Measurements from ENCODE around the gene HLF. TPM values are rescaled to one million over a fixed set of nuclear protein-coding genes. Genes with fewer than 3 reads are reported as not detected.

Gene HLF
- total RNA-seq, 4 donors from 2014 or later = 137 to 176 (median 154) TPM

GRCh38 chr17:55351226-55351625 is 86.5 kb downstream of the HLF start:
- 92% methylated on average over 1 of the region's 1 CpG for WGBS
- Histone ChIP-seq H3K27me3 (no peaks in the 10 kb centered on the region), H3K4me1 (peaks cover 0 to 11% (median 10%) of the 10 kb centered on the region in 4 donors), H3K4me3 (no peak overlapping the region), H3K9me3 (peaks cover 0 to 5% (median 0%) of the 10 kb centered on the region in 4 donors), H3K36me3 (no peaks in the 10 kb centered on the region), H3K27ac (replicated peaks in 1 of 4) (no peak overlapping the region)
- TF ChIP-seq POLR2A (IDR thresholded peaks at IDR 0.05; ENCODE audit: low read depth) = no peak
- no peak for TF ChIP-seq POLR2AphosphoS5 (IDR thresholded peaks at IDR 0.05)
- no peak for TF ChIP-seq EP300 (IDR thresholded peaks at IDR 0.05)
- no peak for TF ChIP-seq CTCF (IDR thresholded peaks at IDR 0.05)
- DNase-seq (ENCODE audit: extremely low spot score) = no peak
- intact Hi-C loops (cut with DNase I) = loop anchor here (5.0 to 10.0 kb wide), 2 partner anchors 296 to 369 kb away; no protein-coding TSS in a partner anchor

GRCh38 chr17:55354010-55354409 is 89.2 kb downstream of the HLF start:
- Histone ChIP-seq H3K4me1 (peaks cover 0 to 4% (median 3%) of the 10 kb centered on the region in 4 donors), H3K9me3 (no peaks in the 10 kb centered on the region), H3K27me3 (no peaks in the 10 kb centered on the region), H3K36me3 (no peaks in the 10 kb centered on the region), H3K27ac (replicated peaks in 1 of 4) (no peak overlapping the region), H3K4me3 (no peak overlapping the region)
- intact Hi-C loops (cut with DNase I) = loop anchor here (5.0 to 10.0 kb wide), 2 partner anchors 299 to 372 kb away; no protein-coding TSS in a partner anchor
- no peak for DNase-seq (ENCODE audit: extremely low spot score)
- 84% methylated on average over 1 of the region's 1 CpG for WGBS
- TF ChIP-seq EP300 (IDR thresholded peaks at IDR 0.05) (no peak), POLR2AphosphoS5 (IDR thresholded peaks at IDR 0.05) (no peak), CTCF (IDR thresholded peaks at IDR 0.05) (no peak), POLR2A (IDR thresholded peaks at IDR 0.05; ENCODE audit: low read depth) (no peak)

- DNase-seq (ENCODE audit: extremely low spot score) = no peak
- no peak overlapping the region for H3K4me3 ChIP-seq
- H3K9me3 ChIP-seq = no peaks in the 10 kb centered on the region
- 97% methylated on average over 2 of the region's 2 CpGs for WGBS
- H3K36me3 ChIP-seq = no peaks in the 10 kb centered on the region
- H3K27ac ChIP-seq (replicated peaks in 1 of 4) = no peak overlapping the region
- no peaks in the 10 kb centered on the region for H3K4me1 ChIP-seq
- TF ChIP-seq POLR2AphosphoS5 (IDR thresholded peaks at IDR 0.05) = no peak
- intact Hi-C loops (cut with DNase I) = loop anchor here (5.0 to 10.0 kb wide), 2 partner anchors 300 to 373 kb away; no protein-coding TSS in a partner anchor
- H3K27me3 ChIP-seq = no peaks in the 10 kb centered on the region
These were observed 90.2 kb downstream of the HLF start for GRCh38 chr17:55354941-55355340.

- no peak for TF ChIP-seq POLR2A (IDR thresholded peaks at IDR 0.05; ENCODE audit: low read depth)
- no peak for TF ChIP-seq POLR2AphosphoS5 (IDR thresholded peaks at IDR 0.05)
- peak; percentile 64 to 83 (median 66) for TF ChIP-seq CTCF (IDR thresholded peaks at IDR 0.05)
- no peak overlapping the region for H3K27ac ChIP-seq (replicated peaks in 1 of 4)
- intact Hi-C loops (cut with DNase I) = loop anchor here (10.0 kb wide), 1 partner anchor 302 kb away; no protein-coding TSS in a partner anchor
- peaks cover 0 to 10% (median 0%) of the 10 kb centered on the region in 4 donors for H3K9me3 ChIP-seq
- H3K4me1 ChIP-seq = no peaks in the 10 kb centered on the region
- H3K27me3 ChIP-seq = no peaks in the 10 kb centered on the region
- no peaks in the 10 kb centered on the region for H3K36me3 ChIP-seq
- DNase-seq (ENCODE audit: extremely low spot score) = no peak
- no peak overlapping the region for H3K4me3 ChIP-seq
- 32% methylated on average over 3 of the region's 3 CpGs for WGBS
These were observed 91.9 kb downstream of the HLF start for GRCh38 chr17:55356434-55357328.

GRCh38 chr17:55360971-55361370 is 96.2 kb downstream of the HLF start:
- no peaks in the 10 kb centered on the region for H3K27me3 ChIP-seq
- peaks cover 0 to 10% (median 0%) of the 10 kb centered on the region in 4 donors for H3K9me3 ChIP-seq
- TF ChIP-seq POLR2AphosphoS5 (IDR thresholded peaks at IDR 0.05) (no peak), POLR2A (IDR thresholded peaks at IDR 0.05; ENCODE audit: low read depth) (no peak), CTCF (IDR thresholded peaks at IDR 0.05) (no peak), EP300 (IDR thresholded peaks at IDR 0.05) (no peak)
- H3K4me3 ChIP-seq = no peak overlapping the region
- intact Hi-C loops (cut with DNase I) = no loop called here
- H3K4me1 ChIP-seq = no peaks in the 10 kb centered on the region
- no peak for DNase-seq (ENCODE audit: extremely low spot score)
- H3K27ac ChIP-seq (replicated peaks in 1 of 4) = no peak overlapping the region
- no peaks in the 10 kb centered on the region for H3K36me3 ChIP-seq
